Measurements from ENCODE around the gene TSPAN10. TPM values are rescaled to one million over a fixed set of nuclear protein-coding genes. Genes with fewer than 3 reads are reported as not detected.

Gene TSPAN10
- total RNA-seq, 4 donors from 2014 or later: 0.22 to 0.84 TPM; not detected in 2

GRCh38 chr17:81690549-81690948 lies 53.6 kb downstream of the TSPAN10 start:
- Histone ChIP-seq H3K36me3 (peaks cover 7 to 97% (median 55%) of the 10 kb centered on the region in 3 donors), H3K4me3 (no peak overlapping the region), H3K27me3 (no peaks in the 10 kb centered on the region), H3K4me1 (peaks cover 0 to 11% (median 3%) of the 10 kb centered on the region in 4 donors), H3K9me3 (no peaks in the 10 kb centered on the region), H3K27ac (no peak overlapping the region)
- 92 to 100% methylated on average over 2 to 14 of the region's 17 CpGs for WGBS, 2 donors
- no peak for DNase-seq (ENCODE audit: low spot score in 2 of 2)
- TF ChIP-seq CTCF (IDR thresholded peaks at IDR 0.05) (no peak), EP300 (IDR thresholded peaks at IDR 0.05) (no peak), POLR2A (IDR thresholded peaks at IDR 0.05) (no peak)

GRCh38 chr17:81691196-81691595 lies 54.2 kb downstream of the TSPAN10 start:
- peaks cover 8 to 100% (median 53%) of the 10 kb centered on the region in 3 donors for H3K36me3 ChIP-seq
- H3K27me3 ChIP-seq: no peaks in the 10 kb centered on the region
- 88 to 92% methylated on average over 14 to 18 of the region's 18 CpGs for WGBS, 2 donors
- H3K4me3 ChIP-seq: no peak overlapping the region
- no peak for TF ChIP-seq EP300 (IDR thresholded peaks at IDR 0.05)
- TF ChIP-seq POLR2A (IDR thresholded peaks at IDR 0.05): no peak
- TF ChIP-seq CTCF (IDR thresholded peaks at IDR 0.05): no peak
- H3K4me1 ChIP-seq: peaks cover 0 to 5% (median 0%) of the 10 kb centered on the region in 4 donors
- no peak for DNase-seq (ENCODE audit: low spot score in 2 of 2)
- H3K27ac ChIP-seq: no peak overlapping the region
- no peaks in the 10 kb centered on the region for H3K9me3 ChIP-seq

GRCh38 chr17:81691608-81692007 lies 54.6 kb downstream of the TSPAN10 start:
- H3K27me3 ChIP-seq: no peaks in the 10 kb centered on the region
- H3K36me3 ChIP-seq: peaks cover 10 to 100% (median 53%) of the 10 kb centered on the region in 3 donors

GRCh38 chr17:81693509-81694210 lies 56.7 kb downstream of the TSPAN10 start:
- H3K9me3 ChIP-seq: no peaks in the 10 kb centered on the region
- no peak overlapping the region for H3K4me3 ChIP-seq
- H3K27me3 ChIP-seq: no peaks in the 10 kb centered on the region
- DNase-seq (ENCODE audit: low spot score in 2 of 2): no peak
- H3K4me1 ChIP-seq: no peaks in the 10 kb centered on the region
- TF ChIP-seq POLR2A (IDR thresholded peaks at IDR 0.05) (no peak), EP300 (IDR thresholded peaks at IDR 0.05) (no peak), CTCF (IDR thresholded peaks at IDR 0.05) (no peak)
- H3K27ac ChIP-seq: no peak overlapping the region
- H3K36me3 ChIP-seq: peaks cover 10 to 100% (median 39%) of the 10 kb centered on the region in 3 donors
- 86 to 93% methylated on average over 11 to 35 of the region's 35 CpGs for WGBS, 2 donors

More at GRCh38 chr17:81691608-81692007, 54.6 kb downstream of the TSPAN10 start:
- DNase-seq (ENCODE audit: low spot score in 2 of 2): no peak
- no peak overlapping the region for H3K27ac ChIP-seq
- H3K9me3 ChIP-seq: no peaks in the 10 kb centered on the region
- WGBS, 2 donors: 94 to 95% methylated on average over 20 of the region's 20 CpGs
- H3K4me1 ChIP-seq: peaks cover 0 to under 1% (median 0%) of the 10 kb centered on the region in 4 donors
- TF ChIP-seq CTCF (IDR thresholded peaks at IDR 0.05) (no peak), EP300 (IDR thresholded peaks at IDR 0.05) (no peak), POLR2A (IDR thresholded peaks at IDR 0.05) (no peak)
- no peak overlapping the region for H3K4me3 ChIP-seq

- Histone ChIP-seq H3K27ac (no peak overlapping the region), H3K4me1 (no peaks in the 10 kb centered on the region), H3K9me3 (no peaks in the 10 kb centered on the region), H3K36me3 (peaks cover 10 to 100% (median 33%) of the 10 kb centered on the region in 3 donors), H3K4me3 (no peak overlapping the region), H3K27me3 (no peaks in the 10 kb centered on the region)
- DNase-seq (ENCODE audit: low spot score in 2 of 2): no peak
- TF ChIP-seq EP300 (IDR thresholded peaks at IDR 0.05): no peak
- TF ChIP-seq CTCF (IDR thresholded peaks at IDR 0.05): no peak
- TF ChIP-seq POLR2A (IDR thresholded peaks at IDR 0.05): no peak
- 93% methylated on average over 18 to 19 of the region's 19 CpGs for WGBS, 2 donors
Observed at GRCh38 chr17:81694810-81695209, 57.8 kb downstream of the TSPAN10 start.

All from tibial nerve (tissue), 4 donors.